Fibroblast of lung (primary cell): ENCODE measurements around the gene LAMTOR1. TPM values are rescaled to one million over a fixed set of nuclear protein-coding genes. Genes with fewer than 3 reads are reported as not detected.
"Not testable (repeated sequence)": the region's sequence is repeated elsewhere in the genome, so short reads cannot be mapped to it uniquely, and the experiment has no call there.

Experiments
- DNase-seq, 2 donors: peaks; one replicate each; pipeline versions ENCODE4 v3.0.0 to v3.0.0-alpha.2; 2010; ENCODE audit warnings: low read depth in 2 of 2
- H2AFZ ChIP-seq: 2 replicates; pipeline ENCODE4 v1.5.1; 2012; ENCODE audit warnings: low read length, control low read depth, inconsistent platforms
- H3K27ac ChIP-seq: 2 replicates; pipeline ENCODE4 v1.5.1; 2011; ENCODE audit warnings: low read length, control low read depth; ENCODE audit not compliant: insufficient read depth
- H3K27me3 ChIP-seq: 2 replicates; pipeline ENCODE4 v1.5.1; 2011; ENCODE audit warnings: mild to moderate bottlenecking, low read length; ENCODE audit not compliant: control insufficient read depth, insufficient read depth
- H3K36me3 ChIP-seq: 2 replicates; pipeline ENCODE4 v1.5.1; 2011; ENCODE audit warnings: low read length; ENCODE audit not compliant: control insufficient read depth, insufficient read depth
- H3K4me1 ChIP-seq: 2 replicates; pipeline ENCODE4 v1.5.1; 2011; ENCODE audit warnings: low read length; ENCODE audit not compliant: control insufficient read depth, insufficient read depth; ENCODE audit errors: extremely low read depth
- H3K4me2 ChIP-seq: 2 replicates; pipeline ENCODE4 v1.5.1; 2011; ENCODE audit warnings: low read length, control low read depth; ENCODE audit not compliant: insufficient read depth; ENCODE audit errors: extremely low read depth
- H3K4me3 ChIP-seq, 4 experiments: fragments of 200-600 bp in 1 of 4; sonication (generic) in 1 of 4; replicated peaks in 1 of 4; 2 replicates each; pipeline ENCODE4 v1.5.1; 2011 to 2016; ENCODE audit warnings: low read length in 4 of 4, low read depth in 3 of 4, mild to moderate bottlenecking in 3 of 4, control low read depth in 2 of 4, inconsistent platforms in 1 of 4, mixed read lengths in 1 of 4; ENCODE audit not compliant: insufficient read depth in 1 of 4; ENCODE audit errors: control extremely low read depth in 1 of 4
- H3K79me2 ChIP-seq: 2 replicates; pipeline ENCODE4 v1.5.1; 2012; ENCODE audit warnings: mild to moderate bottlenecking, low read length, inconsistent platforms; ENCODE audit not compliant: control insufficient read depth, insufficient read depth
- H3K9ac ChIP-seq: 2 replicates; pipeline ENCODE4 v1.5.1; 2011; ENCODE audit warnings: mild to moderate bottlenecking, low read length, control low read depth; ENCODE audit not compliant: insufficient read depth
- H3K9me3 ChIP-seq: 2 replicates; pipeline ENCODE4 v1.5.1; 2012; ENCODE audit warnings: low read depth, low read length; ENCODE audit not compliant: control insufficient read depth, insufficient read depth
- H4K20me1 ChIP-seq: 2 replicates; pipeline ENCODE4 v1.5.1; 2011; ENCODE audit warnings: low read length; ENCODE audit not compliant: control insufficient read depth, insufficient read depth; ENCODE audit errors: extremely low read depth
- CTCF ChIP-seq, 2 donors: IDR thresholded peaks in 1 of 2; conservative IDR thresholded peaks in 1 of 2; 1 replicate in 1 of 2; 2 replicates in 1 of 2; pipeline ENCODE4 v1.5.1; 2011 to 2012; ENCODE audit warnings: low read length in 2 of 2, control low read depth in 1 of 2, inconsistent platforms in 1 of 2, low read depth in 1 of 2, mild to moderate bottlenecking in 1 of 2
- EZH2 ChIP-seq: IDR thresholded peaks from 2 replicates; pipeline ENCODE4 v1.5.1; 2012; ENCODE audit warnings: low read length, control low read depth, mild to moderate bottlenecking; ENCODE audit errors: missing control alignments
- polyA plus RNA-seq, 2 donors: library from polyadenylated mRNA; depleted of rRNA in 1 of 2; stranded (reverse) in 1 of 2; unstranded in 1 of 2; fragments of >200 nt; gene quantifications; 2 replicates each; pipeline ENCODE4 v1.2.1, GENCODE V29; 2011 to 2012; ENCODE audit warnings: missing spikeins in 1 of 2
- total RNA-seq: library from RNA; depleted of rRNA; stranded (reverse); fragments of >200 nt; gene quantifications from 2 replicates; pipeline ENCODE4 v1.2.1, GENCODE V29; 2014

The LAMTOR1 gene
- total and polyA plus RNA-seq, 2 donors (not counting 1 experiment from before 2014, with no cell fraction given) = 90.3 to 137 TPM

GRCh38 chr11:72136684-72137262, 33.7 kb upstream of the LAMTOR1 start:
- no peaks in the 10 kb centered on the region for H4K20me1 ChIP-seq
- no peak overlapping the region for H3K27ac ChIP-seq
- no peak for TF ChIP-seq EZH2
- TF ChIP-seq CTCF (conservative IDR thresholded peaks at IDR 0.05 in 1 of 2, IDR thresholded peaks at IDR 0.05 in 1 of 2; ENCODE audit: low read depth in 1 of 2, low read length in 2 of 2) = no peak

GRCh38 chr11:72135891-72136683, 33.0 kb upstream of the LAMTOR1 start:
- Histone ChIP-seq H3K27me3 (no peaks in the 10 kb centered on the region), H3K9ac (no peak overlapping the region), H3K4me3 (no peak overlapping the region), H3K9me3 (no peaks in the 10 kb centered on the region), H2AFZ (no peak overlapping the region), H3K4me2 (no peak overlapping the region), H3K27ac (no peak overlapping the region), H4K20me1 (no peaks in the 10 kb centered on the region), H3K36me3 (no peaks in the 10 kb centered on the region), H3K4me1 (no peaks in the 10 kb centered on the region), H3K79me2 (no peaks in the 10 kb centered on the region)
- DNase-seq = peak in 1 of 2 donors; percentile 56
- TF ChIP-seq EZH2 = no peak

More at GRCh38 chr11:72136684-72137262, 33.7 kb upstream of the LAMTOR1 start:
- no peak overlapping the region for H3K4me2 ChIP-seq
- no peaks in the 10 kb centered on the region for H3K36me3 ChIP-seq
- no peaks in the 10 kb centered on the region for H3K9me3 ChIP-seq
- DNase-seq = no peak
- H2AFZ ChIP-seq = no peak overlapping the region
- no peak overlapping the region for H3K4me3 ChIP-seq
- H3K4me1 ChIP-seq = no peaks in the 10 kb centered on the region
- H3K27me3 ChIP-seq = no peaks in the 10 kb centered on the region
- no peaks in the 10 kb centered on the region for H3K79me2 ChIP-seq
- H3K9ac ChIP-seq = no peak overlapping the region

- not testable (repeated sequence) for DNase-seq, H3K4me1 ChIP-seq, H3K36me3 ChIP-seq, H3K79me2 ChIP-seq, H4K20me1 ChIP-seq, H3K9me3 ChIP-seq, H3K4me3 ChIP-seq, H2AFZ ChIP-seq, H3K27ac ChIP-seq, H3K9ac ChIP-seq, H3K4me2 ChIP-seq, H3K27me3 ChIP-seq
These were observed 32.4 kb upstream of the LAMTOR1 start, which contains the start of gene FOLR3 for GRCh38 chr11:72135473-72135872. Gene FOLR3, plus strand, starts transcription at chr11:72135725. Its CDS starts 228 bp downstream, at chr11:72135953.

GRCh38 chr11:72132646-72133045, 29.5 kb upstream of the LAMTOR1 start:
- Histone ChIP-seq H3K36me3 (no peaks in the 10 kb centered on the region), H3K27me3 (no peaks in the 10 kb centered on the region), H3K4me2 (no peak overlapping the region), H3K9me3 (no peaks in the 10 kb centered on the region), H3K27ac (no peak overlapping the region), H3K9ac (no peak overlapping the region), H2AFZ (no peak overlapping the region), H3K4me3 (no peak overlapping the region), H3K79me2 (no peaks in the 10 kb centered on the region), H3K4me1 (no peaks in the 10 kb centered on the region), H4K20me1 (no peaks in the 10 kb centered on the region)
- TF ChIP-seq CTCF (conservative IDR thresholded peaks at IDR 0.05 in 1 of 2, IDR thresholded peaks at IDR 0.05 in 1 of 2; ENCODE audit: low read depth in 1 of 2, low read length in 2 of 2) (no peak), EZH2 (no peak)
- no peak for DNase-seq
